Endometrial microvascular endothelial cells (primary cell): ENCODE data around the gene GUCA2A. TPM values are rescaled to one million over a fixed set of nuclear protein-coding genes. Genes with fewer than 3 reads are reported as not detected.

Source experiments
- in situ Hi-C: cut with HindIII; loops from 2 replicates; pipeline ENCODE4 v1.10.0; 2017; ENCODE audit warnings: low sequenced_read_pairs, low pct_unique_long_range_greater_than_20kb; ENCODE audit errors: inconsistent ontology term
- total RNA-seq: library from RNA; depleted of rRNA; stranded (reverse); fragments of >200 nt; gene quantifications from one replicate; pipeline ENCODE4 v1.2.3, GENCODE V29; 2015; ENCODE audit errors: inconsistent ontology term

The GUCA2A gene
- total RNA-seq, 1 donor from 2014 or later, result not detected

- in situ Hi-C loops, result no loop called here
Measured at GRCh38 chr1:42179275-42179674, 14.7 kb upstream of the GUCA2A start.

- in situ Hi-C loops, result no loop called here
Measured at GRCh38 chr1:42178249-42178648, 13.7 kb upstream of the GUCA2A start.

GRCh38 chr1:42177541-42177981 lies 13.0 kb upstream of the GUCA2A start:
- in situ Hi-C loops, result no loop called here

- in situ Hi-C loops, result no loop called here
Measured at GRCh38 chr1:42176902-42177519, 12.5 kb upstream of the GUCA2A start.

- in situ Hi-C loops, result no loop called here
Measured at GRCh38 chr1:42175314-42176054, 10.9 kb upstream of the GUCA2A start.

GRCh38 chr1:42173961-42174735 lies 9.6 kb upstream of the GUCA2A start:
- in situ Hi-C loops, result no loop called here

GRCh38 chr1:42173155-42173933 lies 8.8 kb upstream of the GUCA2A start:
- in situ Hi-C loops, result no loop called here

- in situ Hi-C loops, result no loop called here
Measured at GRCh38 chr1:42172381-42173133, 8.0 kb upstream of the GUCA2A start.

- in situ Hi-C loops, result no loop called here
Measured at GRCh38 chr1:42171679-42172266, 7.2 kb upstream of the GUCA2A start.

GRCh38 chr1:42170779-42171621 lies 6.5 kb upstream of the GUCA2A start:
- in situ Hi-C loops, result no loop called here

GRCh38 chr1:42168763-42169162 lies 4.2 kb upstream of the GUCA2A start:
- in situ Hi-C loops, result no loop called here

- in situ Hi-C loops, result no loop called here
Measured at GRCh38 chr1:42168391-42168670, 3.8 kb upstream of the GUCA2A start.

- in situ Hi-C loops, result no loop called here
Measured at GRCh38 chr1:42167611-42168390, 3.3 kb upstream of the GUCA2A start.

- in situ Hi-C loops, result no loop called here
Measured at GRCh38 chr1:42165511-42166210, 1.1 kb upstream of the GUCA2A start.

GRCh38 chr1:42163536-42164503 lies 725 bp downstream of the GUCA2A start:
- in situ Hi-C loops, result no loop called here
